Measurements from ENCODE around the gene LRRC42.

GRCh38 chr1:53999920-54000319 lies 53.8 kb downstream of the LRRC42 start:
- TF ChIP-seq, protein P1, sequence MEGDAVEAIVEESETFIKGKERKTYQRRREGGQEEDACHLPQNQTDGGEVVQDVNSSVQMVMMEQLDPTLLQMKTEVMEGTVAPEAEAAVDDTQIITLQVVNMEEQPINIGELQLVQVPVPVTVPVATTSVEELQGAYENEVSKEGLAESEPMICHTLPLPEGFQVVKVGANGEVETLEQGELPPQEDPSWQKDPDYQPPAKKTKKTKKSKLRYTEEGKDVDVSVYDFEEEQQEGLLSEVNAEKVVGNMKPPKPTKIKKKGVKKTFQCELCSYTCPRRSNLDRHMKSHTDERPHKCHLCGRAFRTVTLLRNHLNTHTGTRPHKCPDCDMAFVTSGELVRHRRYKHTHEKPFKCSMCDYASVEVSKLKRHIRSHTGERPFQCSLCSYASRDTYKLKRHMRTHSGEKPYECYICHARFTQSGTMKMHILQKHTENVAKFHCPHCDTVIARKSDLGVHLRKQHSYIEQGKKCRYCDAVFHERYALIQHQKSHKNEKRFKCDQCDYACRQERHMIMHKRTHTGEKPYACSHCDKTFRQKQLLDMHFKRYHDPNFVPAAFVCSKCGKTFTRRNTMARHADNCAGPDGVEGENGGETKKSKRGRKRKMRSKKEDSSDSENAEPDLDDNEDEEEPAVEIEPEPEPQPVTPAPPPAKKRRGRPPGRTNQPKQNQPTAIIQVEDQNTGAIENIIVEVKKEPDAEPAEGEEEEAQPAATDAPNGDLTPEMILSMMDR (IDR thresholded peaks at IDR 0.05) = no peak
- TF ChIP-seq EP300 (IDR thresholded peaks at IDR 0.05) = no peak

Data from sigmoid colon (tissue), 4 donors.